ENCODE data around the gene ZBTB40. TPM values are rescaled to one million over a fixed set of nuclear protein-coding genes. Genes with fewer than 3 reads are reported as not detected.
A peak's percentile ranks its signal among the peaks of the same experiment; 100 is the strongest.

Gene ZBTB40
- total and polyA plus RNA-seq, 4 donors = 6.6 to 19.3 (median 12.0) TPM

GRCh38 chr1:22465671-22466070, 14.0 kb downstream of the ZBTB40 start:
- Histone ChIP-seq H3K9ac (ENCODE audit: insufficient read depth in 1 of 2, low read length in 2 of 2) (no peak overlapping the region), H3K4me3 (no peak overlapping the region), H3K36me3 (ENCODE audit: control insufficient read depth in 4 of 4, insufficient read depth in 4 of 4, low read length in 4 of 4) (no peaks in the 10 kb centered on the region), H3K4me1 (ENCODE audit: control insufficient read depth in 5 of 5, insufficient read depth in 5 of 5, low read length in 5 of 5) (peaks cover 0 to 13% (median 2%) of the 10 kb centered on the region in 5 donors), H3K27me3 (ENCODE audit: control insufficient read depth in 3 of 3, insufficient read depth in 3 of 3, low read length in 2 of 3) (no peaks in the 10 kb centered on the region), H3K9me3 (ENCODE audit: control insufficient read depth in 4 of 4, insufficient read depth in 3 of 4, low read length in 3 of 4) (peaks cover 0 to 4% (median under 1%) of the 10 kb centered on the region in 4 donors), H3K27ac (ENCODE audit: low read depth in 1 of 2, low read length in 1 of 2) (no peak overlapping the region)
- DNase-seq (no peak), ATAC-seq (ENCODE audit: insufficient read depth, low FRiP score) (no peak)
- 95 to 100% methylated on average over 2 of the region's 2 CpGs for WGBS, 2 donors
- TF ChIP-seq CTCF (IDR thresholded peaks at IDR 0.05; ENCODE audit: control extremely low read depth, extremely low read depth) = no peak

- Histone ChIP-seq H3K27me3 (ENCODE audit: control insufficient read depth in 3 of 3, insufficient read depth in 3 of 3, low read length in 2 of 3) (no peaks in the 10 kb centered on the region), H3K36me3 (ENCODE audit: control insufficient read depth in 4 of 4, insufficient read depth in 4 of 4, low read length in 4 of 4) (no peaks in the 10 kb centered on the region), H3K4me3 (no peak overlapping the region), H3K9me3 (ENCODE audit: control insufficient read depth in 4 of 4, insufficient read depth in 3 of 4, low read length in 3 of 4) (peaks cover 0 to 1% (median 0%) of the 10 kb centered on the region in 4 donors), H3K27ac (ENCODE audit: low read depth in 1 of 2, low read length in 1 of 2) (no peak overlapping the region), H3K9ac (ENCODE audit: insufficient read depth in 1 of 2, low read length in 2 of 2) (no peak overlapping the region), H3K4me1 (ENCODE audit: control insufficient read depth in 5 of 5, insufficient read depth in 5 of 5, low read length in 5 of 5) (peaks cover 0 to 28% (median 8%) of the 10 kb centered on the region in 5 donors)
- no peak for DNase-seq
- whole genome bisulfite sequencing, 2 donors = 86 to 89% methylated on average over 4 of the region's 4 CpGs
- ATAC-seq (ENCODE audit: insufficient read depth, low FRiP score) = no peak
- no peak for TF ChIP-seq CTCF (IDR thresholded peaks at IDR 0.05; ENCODE audit: control extremely low read depth, extremely low read depth)
These were observed 18.6 kb downstream of the ZBTB40 start for GRCh38 chr1:22470227-22470626.

- H3K27me3 ChIP-seq (ENCODE audit: control insufficient read depth in 3 of 3, insufficient read depth in 3 of 3, low read length in 2 of 3) = no peaks in the 10 kb centered on the region
- no peak overlapping the region for H3K9ac ChIP-seq (ENCODE audit: insufficient read depth in 1 of 2, low read length in 2 of 2)
- WGBS, 2 donors = 74 to 83% methylated on average over 2 of the region's 2 CpGs
- H3K9me3 ChIP-seq (ENCODE audit: control insufficient read depth in 4 of 4, insufficient read depth in 3 of 4, low read length in 3 of 4) = no peaks in the 10 kb centered on the region
- peaks cover 0 to 28% (median 8%) of the 10 kb centered on the region in 5 donors for H3K4me1 ChIP-seq (ENCODE audit: control insufficient read depth in 5 of 5, insufficient read depth in 5 of 5, low read length in 5 of 5)
- DNase-seq = peak; percentile 81 to 93 (median 92)
- TF ChIP-seq CTCF (IDR thresholded peaks at IDR 0.05; ENCODE audit: control extremely low read depth, extremely low read depth) = no peak
- H3K4me3 ChIP-seq = no peak overlapping the region
- H3K27ac ChIP-seq (ENCODE audit: low read depth in 1 of 2, low read length in 1 of 2) = no peak overlapping the region
- H3K36me3 ChIP-seq (ENCODE audit: control insufficient read depth in 4 of 4, insufficient read depth in 4 of 4, low read length in 4 of 4) = no peaks in the 10 kb centered on the region
- no peak for ATAC-seq (ENCODE audit: insufficient read depth, low FRiP score)
These were observed 19.4 kb downstream of the ZBTB40 start for GRCh38 chr1:22471078-22471477.

- H3K9me3 ChIP-seq (ENCODE audit: control insufficient read depth in 4 of 4, insufficient read depth in 3 of 4, low read length in 3 of 4) = no peaks in the 10 kb centered on the region
- WGBS, 2 donors = 91 to 94% methylated on average over 7 of the region's 7 CpGs
- H3K4me3 ChIP-seq = no peak overlapping the region
- peak in 1 of 3 donors; percentile 42 for DNase-seq
- H3K9ac ChIP-seq (ENCODE audit: insufficient read depth in 1 of 2, low read length in 2 of 2) = no peak overlapping the region
- H3K27ac ChIP-seq (ENCODE audit: low read depth in 1 of 2, low read length in 1 of 2) = no peak overlapping the region
- H3K36me3 ChIP-seq (ENCODE audit: control insufficient read depth in 4 of 4, insufficient read depth in 4 of 4, low read length in 4 of 4) = no peaks in the 10 kb centered on the region
- no peak for ATAC-seq (ENCODE audit: insufficient read depth, low FRiP score)
- H3K27me3 ChIP-seq (ENCODE audit: control insufficient read depth in 3 of 3, insufficient read depth in 3 of 3, low read length in 2 of 3) = no peaks in the 10 kb centered on the region
- TF ChIP-seq CTCF (IDR thresholded peaks at IDR 0.05; ENCODE audit: control extremely low read depth, extremely low read depth) = no peak
- H3K4me1 ChIP-seq (ENCODE audit: control insufficient read depth in 5 of 5, insufficient read depth in 5 of 5, low read length in 5 of 5) = peaks cover 0 to 28% (median 8%) of the 10 kb centered on the region in 5 donors
These were observed 20.0 kb downstream of the ZBTB40 start for GRCh38 chr1:22471610-22472009.

Measured in lung (tissue), 12 donors.